ENCODE results near the gene IER5. TPM values are rescaled to one million over a fixed set of nuclear protein-coding genes. Genes with fewer than 3 reads are reported as not detected.

Gene IER5
- polyA plus RNA-seq, 1 experiment, result 16.9 TPM

DNA sequence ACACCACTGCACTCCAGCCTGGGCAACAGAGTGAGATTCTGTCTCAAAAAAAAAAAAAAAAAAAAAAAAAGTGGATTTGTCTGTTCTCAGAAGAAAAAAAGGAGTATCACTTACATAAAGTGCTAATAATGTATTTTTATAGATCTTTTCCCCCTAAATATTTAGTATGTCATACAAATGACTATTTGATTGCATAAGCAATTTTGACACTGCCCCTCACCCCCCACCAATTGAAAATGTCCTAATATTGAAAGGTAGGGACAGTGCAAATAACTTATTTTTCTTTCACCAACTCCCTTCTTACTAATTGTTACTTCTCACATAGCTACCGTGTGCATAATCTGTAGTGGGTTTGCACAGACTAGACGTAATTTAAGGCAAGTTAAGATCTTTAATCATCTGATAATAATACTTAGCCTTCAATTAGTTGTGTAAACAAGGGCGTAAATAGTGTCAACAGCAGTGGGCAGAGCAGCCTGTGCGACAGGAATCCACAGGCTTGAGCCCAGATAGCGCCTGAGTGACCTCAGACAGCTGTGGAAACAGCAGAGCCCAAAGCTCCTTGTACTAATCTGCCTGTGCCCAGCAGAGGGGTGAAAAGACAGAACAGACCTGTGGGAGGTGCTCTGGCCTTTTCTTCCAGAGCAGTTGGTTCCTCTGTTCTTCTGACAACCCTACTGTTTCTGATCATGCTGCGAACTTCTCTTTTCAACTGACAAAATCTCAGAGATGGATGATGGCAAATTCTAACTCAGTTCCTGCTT is 4.5 kb upstream of the IER5 start:
- POLR2A ChIA-PET, result no interaction called here
- no peak for DNase-seq (ENCODE audit: low read depth)
- CTCF ChIA-PET, result interaction anchor here (0.6 to 5.8 kb wide), 3 partner anchors 59 to 201 kb away, joined by 3 to 46 read pairs (median 4); no protein-coding TSS in a partner anchor

DNA sequence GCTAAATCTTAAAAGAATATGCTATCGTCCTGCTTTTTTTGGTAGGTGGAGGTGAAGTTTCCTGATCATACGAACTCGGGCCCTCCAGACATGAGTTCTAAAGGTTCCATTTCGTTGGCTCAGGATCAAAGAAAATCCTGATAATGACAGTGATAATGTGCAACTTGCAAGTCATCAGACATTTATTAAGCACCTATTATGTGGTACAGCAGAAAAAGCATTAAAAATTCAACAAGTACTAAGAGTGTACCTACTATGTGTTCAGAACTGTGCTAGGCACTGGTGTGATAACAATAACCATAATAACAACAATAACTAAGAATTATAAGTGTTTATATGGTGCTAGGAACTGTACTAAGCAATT is 3.9 kb upstream of the IER5 start:
- ChIA-PET CTCF (interaction anchor here (5.8 kb wide), 1 partner anchor 58 kb away, joined by 46 read pairs; no protein-coding TSS in a partner anchor), POLR2A (no interaction called here)
- TF ChIP-seq, protein P1, sequence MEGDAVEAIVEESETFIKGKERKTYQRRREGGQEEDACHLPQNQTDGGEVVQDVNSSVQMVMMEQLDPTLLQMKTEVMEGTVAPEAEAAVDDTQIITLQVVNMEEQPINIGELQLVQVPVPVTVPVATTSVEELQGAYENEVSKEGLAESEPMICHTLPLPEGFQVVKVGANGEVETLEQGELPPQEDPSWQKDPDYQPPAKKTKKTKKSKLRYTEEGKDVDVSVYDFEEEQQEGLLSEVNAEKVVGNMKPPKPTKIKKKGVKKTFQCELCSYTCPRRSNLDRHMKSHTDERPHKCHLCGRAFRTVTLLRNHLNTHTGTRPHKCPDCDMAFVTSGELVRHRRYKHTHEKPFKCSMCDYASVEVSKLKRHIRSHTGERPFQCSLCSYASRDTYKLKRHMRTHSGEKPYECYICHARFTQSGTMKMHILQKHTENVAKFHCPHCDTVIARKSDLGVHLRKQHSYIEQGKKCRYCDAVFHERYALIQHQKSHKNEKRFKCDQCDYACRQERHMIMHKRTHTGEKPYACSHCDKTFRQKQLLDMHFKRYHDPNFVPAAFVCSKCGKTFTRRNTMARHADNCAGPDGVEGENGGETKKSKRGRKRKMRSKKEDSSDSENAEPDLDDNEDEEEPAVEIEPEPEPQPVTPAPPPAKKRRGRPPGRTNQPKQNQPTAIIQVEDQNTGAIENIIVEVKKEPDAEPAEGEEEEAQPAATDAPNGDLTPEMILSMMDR (IDR thresholded peaks at IDR 0.05; ENCODE audit: insufficient read depth, low read depth, low read length), result no peak
- Histone ChIP-seq H3K27me3 (ENCODE audit: control insufficient read depth, insufficient read depth, low read length) (no peaks in the 10 kb centered on the region), H3K4me3 (ENCODE audit: low read depth, low read length) (no peak overlapping the region), H3K36me3 (ENCODE audit: control insufficient read depth, insufficient read depth, low read length) (no peaks in the 10 kb centered on the region)
- no peak for DNase-seq (ENCODE audit: low read depth)

More for the DNA sequence above, 4.5 kb upstream of the IER5 start:
- TF ChIP-seq, protein P1 (IDR thresholded peaks at IDR 0.05; ENCODE audit: insufficient read depth, low read depth, low read length), result peak; percentile 37; the same call in 1 of the 2 replicates
- Histone ChIP-seq H3K4me3 (ENCODE audit: low read depth, low read length) (no peak overlapping the region), H3K27me3 (ENCODE audit: control insufficient read depth, insufficient read depth, low read length) (no peaks in the 10 kb centered on the region), H3K36me3 (ENCODE audit: control insufficient read depth, insufficient read depth, low read length) (no peaks in the 10 kb centered on the region)

GRCh38 chr1:181086091-181086490 is 2.4 kb upstream of the IER5 start:
- H3K36me3 ChIP-seq (ENCODE audit: control insufficient read depth, insufficient read depth, low read length), result no peaks in the 10 kb centered on the region
- no peak overlapping the region for H3K4me3 ChIP-seq (ENCODE audit: low read depth, low read length)
- TF ChIP-seq, protein P1 (IDR thresholded peaks at IDR 0.05; ENCODE audit: insufficient read depth, low read depth, low read length), result no peak
- H3K27me3 ChIP-seq (ENCODE audit: control insufficient read depth, insufficient read depth, low read length), result no peaks in the 10 kb centered on the region
- no peak for DNase-seq (ENCODE audit: low read depth)
- CTCF ChIA-PET, result interaction anchor here (1.5 to 5.8 kb wide), 2 partner anchors 19 to 57 kb away, joined by 3 to 46 read pairs; no protein-coding TSS in a partner anchor
- POLR2A ChIA-PET, result interaction anchor here (1.0 to 2.0 kb wide), 2 partner anchors 19 to 50 kb away, joined by 3 to 5 read pairs; no protein-coding TSS in a partner anchor

DNA sequence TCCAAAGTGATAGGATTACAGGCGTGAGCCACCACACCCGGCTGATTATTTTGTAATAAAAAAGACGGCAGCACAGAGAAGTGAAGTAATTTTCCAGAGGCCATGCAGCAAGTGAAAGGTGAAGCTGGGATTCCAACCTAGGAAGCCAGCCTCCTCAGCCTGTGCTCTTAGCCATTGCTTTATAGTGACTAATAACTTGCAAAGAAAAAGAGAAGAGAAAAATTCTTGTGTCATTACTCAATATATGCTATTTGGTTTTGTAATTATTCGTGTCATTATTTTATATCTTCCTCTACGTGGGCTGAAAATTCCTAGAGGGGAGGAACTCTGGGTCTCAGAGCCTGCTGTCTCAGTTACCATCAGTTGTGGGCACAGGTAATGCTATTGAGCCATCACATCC is 1.6 kb upstream of the IER5 start:
- Histone ChIP-seq H3K36me3 (ENCODE audit: control insufficient read depth, insufficient read depth, low read length) (no peaks in the 10 kb centered on the region), H3K4me3 (ENCODE audit: low read depth, low read length) (no peak overlapping the region), H3K27me3 (ENCODE audit: control insufficient read depth, insufficient read depth, low read length) (no peaks in the 10 kb centered on the region)
- peak; percentile 64 for DNase-seq (ENCODE audit: low read depth)
- ChIA-PET CTCF (interaction anchor here (0.5 to 5.8 kb wide), 3 partner anchors 9 to 56 kb away, joined by 3 to 46 read pairs (median 5); no protein-coding TSS in a partner anchor), POLR2A (interaction anchor here (0.5 to 2.0 kb wide), 2 partner anchors 9 to 49 kb away, joined by 3 to 5 read pairs; no protein-coding TSS in a partner anchor)
- TF ChIP-seq, protein P1 (IDR thresholded peaks at IDR 0.05; ENCODE audit: insufficient read depth, low read depth, low read length), result no peak

DNA sequence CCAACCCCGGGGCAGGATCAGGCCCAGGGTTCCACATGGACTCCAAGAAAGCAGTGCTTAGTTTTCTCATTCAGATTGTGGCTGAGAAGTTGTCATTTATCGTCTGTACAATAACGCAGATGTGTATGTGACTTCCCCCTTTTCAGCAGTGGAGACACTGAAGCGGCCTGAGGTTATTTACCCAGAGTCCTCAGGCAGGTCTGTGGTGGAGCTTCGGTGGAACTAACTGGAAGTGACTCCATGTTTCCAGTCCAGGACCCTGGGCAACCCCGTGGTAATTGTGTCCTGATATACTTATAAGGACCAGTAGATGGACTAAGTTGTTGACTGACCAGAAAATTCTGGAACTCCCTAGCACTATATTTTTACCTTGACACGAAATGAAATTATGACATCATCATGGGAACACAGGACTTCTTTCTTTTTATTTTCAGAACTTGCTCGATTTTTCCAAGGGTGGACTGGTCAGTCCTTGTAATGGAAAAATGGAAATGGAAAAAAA is 1.0 kb upstream of the IER5 start:
- ChIA-PET CTCF (interaction anchor here (1.5 to 5.8 kb wide), 2 partner anchors 18 to 55 kb away, joined by 3 to 46 read pairs; no protein-coding TSS in a partner anchor), POLR2A (interaction anchor here (0.5 to 2.0 kb wide), 2 partner anchors 9 to 48 kb away, joined by 3 to 5 read pairs; no protein-coding TSS in a partner anchor)
- Histone ChIP-seq H3K27me3 (ENCODE audit: control insufficient read depth, insufficient read depth, low read length) (no peaks in the 10 kb centered on the region), H3K36me3 (ENCODE audit: control insufficient read depth, insufficient read depth, low read length) (no peaks in the 10 kb centered on the region), H3K4me3 (ENCODE audit: low read depth, low read length) (no peak overlapping the region)
- TF ChIP-seq, protein P1 (IDR thresholded peaks at IDR 0.05; ENCODE audit: insufficient read depth, low read depth, low read length), result no peak
- DNase-seq (ENCODE audit: low read depth), result no peak

Data from BJ (cell line).